Measurements from ENCODE around the gene PKIB.

PKIB gene

DNA sequence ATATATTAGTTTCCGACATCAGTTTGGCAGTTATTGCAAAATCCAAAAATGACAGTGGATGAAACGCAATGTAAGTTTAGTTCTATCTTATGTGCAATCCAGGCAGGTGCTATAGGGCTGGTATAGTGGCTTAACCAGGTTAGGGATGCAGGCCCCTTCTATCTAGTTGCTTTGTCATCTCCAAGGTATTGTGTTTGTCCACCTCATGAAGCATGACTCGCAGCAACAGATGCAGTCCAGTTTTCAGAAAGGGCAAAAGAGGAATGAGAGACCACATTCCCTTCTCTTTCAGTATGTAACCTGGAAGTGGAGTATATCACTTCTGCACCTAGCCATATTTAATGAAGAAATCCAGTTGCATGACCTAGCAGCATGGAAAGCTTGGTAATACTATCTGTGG, 59.7 kb downstream of the PKIB start:
- DNase-seq (ENCODE audit: low spot score): no peak

DNA sequence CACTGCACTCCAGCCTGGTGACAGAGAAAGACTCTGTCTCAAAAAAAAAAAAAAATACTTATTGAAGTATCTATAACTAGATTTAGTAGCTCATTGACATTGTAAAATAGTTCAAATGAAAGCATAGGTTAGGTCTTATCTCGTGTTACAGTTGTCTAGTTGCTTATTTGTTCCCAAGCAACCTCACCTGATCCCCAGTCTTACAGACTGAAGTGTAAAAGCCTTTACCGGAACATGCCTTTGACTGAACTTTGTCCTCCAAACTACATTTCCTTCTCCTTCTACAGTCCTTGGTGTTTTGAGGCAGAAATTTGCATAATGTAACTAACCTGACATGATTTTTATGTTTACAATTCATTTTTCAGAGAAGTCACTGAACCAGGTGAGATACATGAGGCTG, 61.0 kb downstream of the PKIB start:
- no peak for DNase-seq (ENCODE audit: low spot score)

DNA sequence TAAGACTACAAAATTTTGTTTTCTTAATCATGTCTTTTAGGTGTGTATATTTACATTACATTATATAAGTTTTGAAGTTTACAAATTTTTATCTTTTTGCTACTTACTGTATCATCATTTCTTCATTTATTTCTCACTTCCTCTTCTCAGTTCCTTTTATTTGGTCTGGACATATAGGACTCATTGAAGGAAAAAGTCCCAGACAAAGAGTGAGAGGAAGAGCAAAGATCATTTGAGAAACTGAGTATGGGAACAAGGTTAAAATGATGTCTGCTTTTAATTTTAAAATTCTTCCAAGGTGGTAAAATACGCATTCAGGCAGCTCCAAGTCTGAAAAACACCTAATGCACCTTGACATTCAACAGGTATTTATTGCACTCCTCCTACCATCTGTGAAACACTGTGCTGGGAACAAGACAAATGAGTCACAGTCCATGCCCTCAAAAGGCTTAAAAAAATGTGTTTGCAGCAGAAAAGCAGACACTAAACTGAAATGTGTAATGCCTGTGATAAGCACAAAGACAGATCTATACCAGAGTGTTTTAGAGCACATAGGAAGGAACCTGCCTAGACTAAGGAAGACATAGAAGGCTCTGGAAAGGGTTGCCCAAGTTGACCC, 63.2 kb downstream of the PKIB start:
- DNase-seq (ENCODE audit: low spot score): no peak

DNA sequence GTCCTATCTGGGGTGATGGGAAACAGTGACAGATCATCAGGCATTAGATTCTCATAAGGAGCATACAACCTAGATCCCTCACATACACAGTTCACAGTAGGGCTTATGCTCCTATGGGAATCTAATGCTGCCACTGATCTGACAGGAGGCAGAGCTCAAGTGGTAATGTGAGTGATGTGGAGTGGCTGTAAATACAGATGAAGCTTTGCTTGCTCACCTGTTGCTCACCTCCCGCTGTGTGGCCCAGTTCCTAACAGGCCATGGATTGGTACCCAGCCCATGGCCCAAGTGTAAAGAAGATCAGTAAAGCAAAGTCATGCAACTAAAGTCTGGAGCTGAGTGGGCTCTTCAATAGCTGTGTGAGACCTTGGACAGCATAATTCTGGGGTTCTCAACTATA, 65.9 kb downstream of the PKIB start:
- no peak for DNase-seq (ENCODE audit: low spot score)

- DNase-seq (ENCODE audit: low spot score): no peak
Observed at GRCh38 chr6:122676688-122677087, 66.5 kb downstream of the PKIB start.

GRCh38 chr6:122677406-122677805, 67.2 kb downstream of the PKIB start:
- no peak for DNase-seq (ENCODE audit: low spot score)

DNA sequence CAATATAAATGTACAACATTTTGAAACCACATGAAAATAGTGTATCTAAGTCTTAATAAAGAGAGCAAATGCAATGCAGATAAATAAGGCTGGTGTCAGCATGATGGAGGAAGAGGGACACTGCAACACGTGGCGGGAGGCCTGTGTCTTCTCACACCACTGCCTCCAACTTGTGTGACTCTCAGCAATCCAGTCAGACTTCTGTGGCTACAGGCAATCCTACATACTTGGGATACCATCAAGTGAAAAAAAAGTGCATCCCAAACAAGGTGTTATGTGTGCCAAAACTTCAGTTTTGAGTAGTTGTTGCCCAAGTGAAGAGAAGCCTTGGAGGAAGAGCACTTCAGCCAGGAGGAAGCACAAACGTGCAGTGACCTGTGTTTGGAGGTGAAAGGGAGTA, 68.6 kb downstream of the PKIB start:
- DNase-seq (ENCODE audit: low spot score): no peak

DNA sequence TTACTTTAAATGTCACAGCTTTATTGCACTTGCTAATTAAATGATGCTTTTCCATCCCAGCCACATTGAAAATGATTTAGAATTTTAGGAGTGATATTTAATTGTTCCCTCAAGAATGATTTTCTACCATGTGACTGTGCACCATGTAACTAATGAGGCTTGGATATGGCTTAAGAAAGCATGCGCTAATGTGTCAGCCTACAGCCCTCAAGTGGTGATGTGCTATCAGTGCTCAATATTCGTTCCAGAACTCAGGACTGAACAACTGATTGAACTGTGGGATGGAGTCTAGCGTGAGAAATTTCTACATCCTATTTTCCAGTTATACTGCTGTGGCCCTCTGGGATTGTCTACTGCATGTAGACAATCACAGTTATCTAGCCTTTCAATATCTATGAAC, 71.5 kb downstream of the PKIB start:
- DNase-seq (ENCODE audit: low spot score): no peak

- no peak for DNase-seq (ENCODE audit: low spot score)
Observed at GRCh38 chr6:122683989-122684651, 73.9 kb downstream of the PKIB start.

DNA sequence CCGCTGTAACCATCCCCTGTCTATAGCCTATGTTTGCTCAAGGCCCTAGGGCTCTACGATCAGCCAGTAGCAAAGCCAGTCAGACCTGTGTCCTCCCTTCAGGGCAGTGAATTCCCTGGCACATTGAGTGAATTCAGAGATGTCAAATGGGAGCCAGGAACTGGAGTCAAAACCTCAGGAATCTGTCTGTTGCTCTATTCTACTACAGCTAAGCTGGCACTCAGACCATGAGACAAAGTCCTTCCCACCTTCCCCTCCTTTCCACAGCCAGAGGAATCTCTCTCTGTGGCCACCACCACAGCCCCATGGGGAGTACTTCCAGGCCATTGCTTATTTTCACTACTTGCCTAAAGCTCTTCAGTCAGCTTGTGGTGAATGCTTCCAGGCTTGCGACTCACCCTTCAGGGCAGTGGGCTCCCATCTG, 82.0 kb downstream of the PKIB start:
- DNase-seq (ENCODE audit: low spot score): no peak

DNA sequence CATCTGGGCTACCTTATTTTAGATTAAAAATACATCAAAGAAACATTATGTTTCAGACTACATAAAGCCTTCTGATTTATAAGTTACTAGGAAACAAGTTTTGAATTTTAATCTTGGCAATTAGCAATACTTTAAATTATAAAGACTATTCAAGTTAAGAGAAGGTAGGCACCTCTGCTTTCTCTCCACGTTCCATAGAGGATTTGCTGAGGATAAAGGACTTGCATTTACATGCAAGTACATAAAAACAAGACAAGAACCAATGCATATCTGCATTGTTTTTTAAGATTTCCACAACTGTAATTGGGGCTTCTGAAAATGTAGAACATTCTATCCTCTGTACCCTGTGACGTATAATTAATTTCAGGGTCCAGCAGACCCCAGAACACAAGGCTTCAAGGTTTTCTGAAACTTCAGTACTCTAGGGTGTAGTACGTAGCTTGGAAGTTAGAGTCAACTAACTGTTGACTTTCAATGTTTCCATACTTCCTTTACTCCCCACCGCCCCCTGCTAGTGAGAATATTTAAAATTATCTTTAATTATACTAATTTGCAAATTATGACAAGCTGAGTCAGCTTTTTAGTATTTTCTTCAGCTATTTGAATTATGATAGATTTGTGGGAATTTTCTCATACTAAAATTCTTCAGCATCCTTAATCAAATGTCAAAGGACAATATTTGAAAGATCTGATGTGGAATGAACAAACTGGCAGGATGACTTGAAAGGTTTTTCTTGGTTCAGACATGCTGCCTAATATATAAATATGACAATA, 82.8 kb downstream of the PKIB start:
- no peak for DNase-seq (ENCODE audit: low spot score)

- DNase-seq (ENCODE audit: low spot score): no peak
Observed at GRCh38 chr6:122694075-122694474, 83.9 kb downstream of the PKIB start.

DNA sequence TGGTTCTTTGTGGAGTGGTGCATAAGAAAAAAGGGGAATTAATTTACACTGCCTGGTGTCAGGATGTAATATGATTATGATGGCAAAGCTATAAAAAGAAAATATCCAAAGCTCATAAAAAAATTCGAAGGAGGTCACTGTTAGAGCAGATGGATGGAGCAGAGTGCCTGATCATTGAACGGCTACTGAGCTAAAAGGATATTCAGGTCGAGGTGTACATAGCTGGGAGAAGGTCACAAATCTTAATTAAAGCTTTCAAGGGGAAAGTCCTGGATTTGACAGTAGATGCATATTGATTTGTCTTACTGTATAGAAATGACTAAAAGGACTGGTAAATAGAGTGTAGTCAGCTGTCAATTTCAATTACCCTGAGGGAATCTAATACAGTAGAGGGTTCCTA, 84.4 kb downstream of the PKIB start:
- no peak for DNase-seq (ENCODE audit: low spot score)

DNA sequence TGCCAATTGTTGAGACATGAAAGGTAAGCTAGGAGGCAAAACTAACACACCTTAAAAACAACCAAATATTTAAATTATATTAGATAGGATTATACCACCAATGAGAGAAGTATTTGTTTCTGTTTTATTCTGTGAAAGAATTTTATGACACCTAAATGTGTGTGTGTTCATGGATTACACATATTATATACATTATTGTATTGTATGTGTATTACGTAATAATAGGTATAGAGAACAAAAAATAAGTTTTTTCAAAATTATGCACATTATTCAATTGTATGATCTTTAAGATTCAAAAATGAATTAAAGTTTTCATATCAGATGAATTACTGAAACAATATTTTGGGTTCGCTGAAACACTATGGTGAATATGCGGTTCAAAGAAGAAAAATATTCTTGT, 85.0 kb downstream of the PKIB start:
- no peak for DNase-seq (ENCODE audit: low spot score)

DNA sequence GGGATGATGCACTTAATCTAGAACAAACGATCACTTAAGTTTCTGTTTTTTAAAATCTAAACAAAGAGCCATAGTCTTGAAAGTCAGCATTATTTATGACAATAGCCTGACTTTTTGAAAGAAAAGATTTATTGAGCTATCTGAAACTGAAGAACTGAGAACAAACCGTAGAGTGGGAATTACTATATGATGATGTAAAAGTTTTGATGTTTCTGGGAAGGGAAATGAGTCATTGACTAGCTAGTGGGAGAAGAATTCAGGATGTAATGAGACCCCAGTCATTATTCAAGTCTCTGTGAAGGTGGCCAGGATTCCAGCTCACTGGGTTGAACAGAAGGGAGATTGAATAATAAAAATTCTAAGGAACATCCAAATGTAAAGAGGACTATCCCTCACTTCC, 85.9 kb downstream of the PKIB start:
- DNase-seq (ENCODE audit: low spot score): no peak

DNA sequence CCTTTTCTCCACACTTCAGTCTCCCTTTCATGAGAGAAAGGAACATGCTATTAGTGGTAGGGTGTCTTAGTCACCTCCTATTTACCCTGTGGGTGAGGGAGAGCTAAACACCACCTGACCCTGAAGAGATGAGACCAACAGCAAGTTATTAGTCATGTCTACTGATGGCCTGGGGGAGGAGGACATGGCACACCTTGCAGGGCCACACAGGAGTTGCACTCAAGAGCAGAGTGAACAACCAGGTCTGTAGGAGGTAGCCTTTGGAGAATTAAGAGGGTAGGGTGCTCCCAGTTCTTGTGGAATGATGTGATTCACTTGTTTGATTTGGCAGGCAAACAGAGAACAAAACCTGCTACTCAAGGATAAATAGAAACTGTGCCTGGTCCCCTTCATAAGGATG, 86.6 kb downstream of the PKIB start:
- no peak for DNase-seq (ENCODE audit: low spot score)

GRCh38 chr6:122697458-122697857, 87.3 kb downstream of the PKIB start:
- DNase-seq (ENCODE audit: low spot score): no peak

GRCh38 chr6:122701666-122702065, 91.5 kb downstream of the PKIB start:
- no peak for DNase-seq (ENCODE audit: low spot score)

- DNase-seq (ENCODE audit: low spot score): no peak
Observed at GRCh38 chr6:122702841-122703240, 92.6 kb downstream of the PKIB start.

- DNase-seq (ENCODE audit: low spot score): no peak
Observed at GRCh38 chr6:122704066-122704465, 93.9 kb downstream of the PKIB start.

GRCh38 chr6:122709922-122710512, 99.8 kb downstream of the PKIB start:
- no peak for DNase-seq (ENCODE audit: low spot score)

GRCh38 chr6:122710908-122711635, 100.9 kb downstream of the PKIB start:
- no peak for DNase-seq (ENCODE audit: low spot score)
